ENCODE results near the gene SEC14L5. TPM values are rescaled to one million over a fixed set of nuclear protein-coding genes. Genes with fewer than 3 reads are reported as not detected.
"Not testable (repeated sequence)": the region's sequence is repeated elsewhere in the genome, so short reads cannot be mapped to it uniquely, and the experiment has no call there.

SEC14L5 gene
- total RNA-seq, 2 experiments from 2014 or later: 0.07 TPM; not detected in 1

GRCh38 chr16:4954714-4955113 is 3.4 kb upstream of the SEC14L5 start:
- CTCF ChIA-PET: interaction anchor here (1.2 kb wide), 1 partner anchor 212 kb away, joined by 3 read pairs; no protein-coding TSS in a partner anchor
- POLR2A ChIA-PET: no interaction called here

GRCh38 chr16:4957420-4957719 is 760 bp upstream of the SEC14L5 start:
- H3K4me3 Mint-ChIP-seq: peak overlapping the region; percentile 76
- CTCF ChIA-PET: interaction anchor here (1.3 kb wide), 1 partner anchor 123 kb away, joined by 3 read pairs; no protein-coding TSS in a partner anchor
- H3K36me3 Mint-ChIP-seq (ENCODE audit: low read depth): no peaks in the 10 kb centered on the region
- H3K9me3 Mint-ChIP-seq: no peaks in the 10 kb centered on the region
- H3K27me3 Mint-ChIP-seq: peaks cover 39% of the 10 kb centered on the region
- TF ChIP-seq CTCF (IDR thresholded peaks at IDR 0.05): no peak
- intact Hi-C loops (cut with micrococcal nuclease): no loop called here
- H3K4me1 Mint-ChIP-seq (ENCODE audit: low read depth): peaks cover 16% of the 10 kb centered on the region
- ATAC-seq (no peak), DNase-seq (no peak)
- POLR2A ChIA-PET: interaction anchor here (1.0 kb wide), 1 partner anchor 87 kb away, joined by 3 read pairs; no protein-coding TSS in a partner anchor
- no peak overlapping the region for H3K27ac Mint-ChIP-seq

More at GRCh38 chr16:4954714-4955113, 3.4 kb upstream of the SEC14L5 start:
- TF ChIP-seq CTCF (IDR thresholded peaks at IDR 0.05): no peak
- intact Hi-C loops (cut with micrococcal nuclease): no loop called here
- peaks cover 34% of the 10 kb centered on the region for H3K27me3 Mint-ChIP-seq
- DNase-seq (no peak), ATAC-seq (no peak)
- H3K4me1 Mint-ChIP-seq (ENCODE audit: low read depth): peaks cover 16% of the 10 kb centered on the region
- no peaks in the 10 kb centered on the region for H3K36me3 Mint-ChIP-seq (ENCODE audit: low read depth)
- no peaks in the 10 kb centered on the region for H3K9me3 Mint-ChIP-seq
- H3K27ac Mint-ChIP-seq: no peak overlapping the region
- H3K4me3 Mint-ChIP-seq: no peak overlapping the region

- H3K27me3 Mint-ChIP-seq: peaks cover 39% of the 10 kb centered on the region
- no peak overlapping the region for H3K27ac Mint-ChIP-seq
- DNase-seq (no peak), ATAC-seq (no peak)
- H3K4me3 Mint-ChIP-seq: peak overlapping the region; percentile 76
- H3K9me3 Mint-ChIP-seq: no peaks in the 10 kb centered on the region
- peaks cover 16% of the 10 kb centered on the region for H3K4me1 Mint-ChIP-seq (ENCODE audit: low read depth)
- TF ChIP-seq CTCF (IDR thresholded peaks at IDR 0.05): no peak
- H3K36me3 Mint-ChIP-seq (ENCODE audit: low read depth): no peaks in the 10 kb centered on the region
- CTCF ChIA-PET: interaction anchor here (0.8 kb wide), 1 partner anchor 12 kb away, joined by 3 read pairs; no protein-coding TSS in a partner anchor
- intact Hi-C loops (cut with micrococcal nuclease): no loop called here
- POLR2A ChIA-PET: interaction anchor here (0.9 to 1.2 kb wide), 2 partner anchors 11 to 75 kb away, joined by 3 read pairs; partner anchors contain the start of gene NAGPA
These were observed 644 bp downstream of the SEC14L5 start for GRCh38 chr16:4958510-4959438.

GRCh38 chr16:4960579-4960978 is 2.4 kb downstream of the SEC14L5 start:
- Mint-ChIP-seq H3K36me3 (ENCODE audit: low read depth) (no peaks in the 10 kb centered on the region), H3K4me1 (ENCODE audit: low read depth) (peaks cover 16% of the 10 kb centered on the region), H3K4me3 (no peak overlapping the region), H3K9me3 (no peaks in the 10 kb centered on the region), H3K27ac (no peak overlapping the region), H3K27me3 (peaks cover 33% of the 10 kb centered on the region)
- intact Hi-C loops (cut with micrococcal nuclease): no loop called here
- ATAC-seq: no peak
- POLR2A ChIA-PET: no interaction called here
- CTCF ChIA-PET: no interaction called here
- DNase-seq: no peak
- no peak for TF ChIP-seq CTCF (IDR thresholded peaks at IDR 0.05)

GRCh38 chr16:4962716-4963115 is 4.6 kb downstream of the SEC14L5 start:
- H3K27ac Mint-ChIP-seq: no peak overlapping the region
- TF ChIP-seq CTCF (IDR thresholded peaks at IDR 0.05): no peak
- intact Hi-C loops (cut with micrococcal nuclease): no loop called here
- H3K27me3 Mint-ChIP-seq: peaks cover 21% of the 10 kb centered on the region
- CTCF ChIA-PET: no interaction called here
- no peaks in the 10 kb centered on the region for H3K9me3 Mint-ChIP-seq
- POLR2A ChIA-PET: no interaction called here
- H3K4me1 Mint-ChIP-seq (ENCODE audit: low read depth): peaks cover 7% of the 10 kb centered on the region
- H3K36me3 Mint-ChIP-seq (ENCODE audit: low read depth): no peaks in the 10 kb centered on the region
- no peak for DNase-seq
- H3K4me3 Mint-ChIP-seq: no peak overlapping the region
- no peak for ATAC-seq

GRCh38 chr16:4963527-4963926 is 5.4 kb downstream of the SEC14L5 start:
- CTCF ChIA-PET; ATAC-seq; H3K27ac Mint-ChIP-seq; H3K36me3 Mint-ChIP-seq (ENCODE audit: low read depth); intact Hi-C loops (cut with micrococcal nuclease); POLR2A ChIA-PET; H3K4me3 Mint-ChIP-seq; H3K4me1 Mint-ChIP-seq (ENCODE audit: low read depth); DNase-seq; H3K9me3 Mint-ChIP-seq: not testable (repeated sequence)
- peaks cover 16% of the 10 kb centered on the region for H3K27me3 Mint-ChIP-seq

Measured in activated CD8-positive, alpha-beta T cell treated with anti-CD3 and anti-CD28 coated beads for 36 hours (primary cell).